Anterior cingulate cortex (tissue), 58 donors: ENCODE data around the gene TTI1.

ENCODE experiments used
- DNase-seq, 58 donors: peaks; one replicate each; lab custom pipeline; 2025; lab: John Stamatoyannopoulos, UW

The TTI1 gene

DNA sequence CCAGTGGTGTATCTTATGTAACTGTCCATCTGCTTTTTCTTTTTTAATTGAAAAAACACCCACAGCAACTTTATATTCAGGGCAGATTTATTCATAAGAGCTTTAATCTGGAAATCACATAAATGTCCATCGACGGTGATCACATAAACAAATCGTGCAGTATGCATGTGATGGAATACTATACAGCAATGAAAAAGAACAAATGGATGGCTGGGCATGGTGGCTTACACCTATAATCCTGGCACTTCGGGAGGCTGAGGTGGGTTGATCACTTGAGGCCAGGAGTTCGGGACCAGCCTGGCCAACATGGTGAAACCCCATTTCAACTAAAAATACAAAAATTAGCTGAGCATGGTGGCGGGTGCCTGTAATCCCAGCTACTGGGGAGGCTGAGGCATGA is 91.3 kb downstream of the TTI1 start:
- no peak for DNase-seq

DNA sequence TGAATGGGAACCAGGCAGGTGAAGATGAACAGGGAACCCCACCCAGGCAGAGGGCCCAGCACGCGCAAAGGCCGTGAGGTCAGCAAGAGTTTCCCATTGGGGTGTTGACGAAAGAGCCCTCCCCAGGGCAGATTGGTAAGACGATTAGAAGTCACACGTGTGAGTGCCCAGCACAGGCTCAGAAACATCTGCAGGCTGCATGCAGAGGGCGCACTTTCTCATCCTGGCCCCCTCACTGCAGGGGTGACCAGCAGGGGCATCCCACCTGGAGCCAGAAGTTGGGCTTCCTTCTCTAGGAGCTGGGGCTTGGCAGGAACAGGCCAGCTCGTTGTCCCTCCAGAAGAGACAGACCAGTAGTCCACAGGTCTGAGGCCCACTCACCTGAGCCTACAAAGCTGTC is 91.9 kb downstream of the TTI1 start:
- no peak for DNase-seq

DNA sequence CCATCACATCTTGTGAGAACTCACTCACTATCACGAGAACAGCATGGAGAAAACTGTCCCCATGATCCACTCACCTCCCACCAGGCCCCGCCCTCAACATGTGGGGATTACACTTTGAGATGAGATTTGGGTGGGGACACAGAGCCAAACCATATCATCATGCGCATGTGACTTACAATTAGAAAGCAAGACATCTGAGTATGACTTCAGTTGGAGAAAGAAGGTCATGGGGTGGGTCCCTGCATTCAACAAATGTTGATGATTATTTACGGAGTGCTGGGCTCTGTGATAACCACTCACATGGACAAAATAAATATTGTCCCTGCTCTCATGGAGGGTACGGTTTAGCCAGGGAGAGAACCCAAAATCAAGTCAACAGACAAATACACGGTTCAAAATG is 92.4 kb downstream of the TTI1 start:
- no peak for DNase-seq

DNA sequence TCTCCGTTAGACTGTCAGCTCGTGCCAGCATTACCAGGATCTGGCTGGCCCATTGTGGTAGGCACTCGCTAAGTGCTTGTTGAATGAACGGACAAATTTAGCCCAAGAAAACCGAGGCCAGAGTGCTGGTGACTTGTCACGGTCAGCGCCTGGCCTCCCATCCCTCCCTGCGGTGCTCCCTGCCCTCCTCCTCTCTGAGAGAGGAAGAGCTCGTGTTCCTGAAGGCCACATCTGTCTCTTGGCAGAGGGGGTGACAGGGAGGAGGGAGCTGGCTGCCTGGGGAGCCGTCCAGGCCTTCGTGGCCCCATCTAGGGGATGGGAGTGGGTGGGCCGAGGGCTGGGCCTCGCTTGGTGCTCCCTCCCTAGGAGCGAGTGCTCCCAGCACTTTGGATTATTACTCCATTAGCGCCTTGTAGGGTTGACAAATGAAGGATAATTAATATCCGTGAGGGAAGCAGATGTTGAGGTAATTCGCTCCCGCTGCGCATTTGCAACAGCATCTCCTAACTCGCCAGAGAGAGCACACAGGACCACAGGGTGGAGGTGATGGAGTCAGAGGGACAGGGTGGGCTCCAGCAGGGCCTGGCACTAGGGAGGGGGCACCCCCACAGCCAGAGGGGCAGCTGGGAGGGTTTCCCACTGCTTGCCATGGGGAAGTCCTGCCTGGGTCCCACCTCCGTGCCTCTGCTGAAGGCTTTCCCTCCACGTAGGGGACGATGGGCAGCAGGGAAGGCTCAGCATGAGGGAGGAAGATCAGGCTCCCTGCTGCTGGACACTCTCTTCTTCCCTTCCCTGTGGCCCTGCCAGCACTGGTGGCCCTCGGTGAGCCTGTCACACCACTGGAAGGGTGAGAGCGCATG is 93.3 kb downstream of the TTI1 start:
- DNase-seq = no peak

DNA sequence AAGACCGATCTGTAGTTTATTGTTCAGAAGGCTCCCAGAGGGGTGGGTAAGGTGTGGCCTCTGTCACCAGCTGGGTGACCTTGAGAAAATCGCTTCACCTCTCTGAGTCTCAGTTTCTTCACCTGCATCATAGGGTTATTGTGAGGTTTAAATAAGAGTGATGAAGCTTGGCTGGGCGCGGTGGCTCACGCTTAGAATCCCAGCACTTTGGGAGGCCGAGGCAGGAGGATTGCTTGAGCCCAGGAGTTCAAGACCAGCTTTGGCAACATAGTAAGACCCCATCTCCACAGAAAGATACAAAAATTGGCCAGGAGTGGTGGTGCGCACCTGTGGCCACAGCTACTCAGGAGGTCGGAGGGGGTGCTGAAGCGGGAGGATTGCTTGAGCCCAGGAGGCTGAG is 94.3 kb downstream of the TTI1 start:
- no peak for DNase-seq

DNA sequence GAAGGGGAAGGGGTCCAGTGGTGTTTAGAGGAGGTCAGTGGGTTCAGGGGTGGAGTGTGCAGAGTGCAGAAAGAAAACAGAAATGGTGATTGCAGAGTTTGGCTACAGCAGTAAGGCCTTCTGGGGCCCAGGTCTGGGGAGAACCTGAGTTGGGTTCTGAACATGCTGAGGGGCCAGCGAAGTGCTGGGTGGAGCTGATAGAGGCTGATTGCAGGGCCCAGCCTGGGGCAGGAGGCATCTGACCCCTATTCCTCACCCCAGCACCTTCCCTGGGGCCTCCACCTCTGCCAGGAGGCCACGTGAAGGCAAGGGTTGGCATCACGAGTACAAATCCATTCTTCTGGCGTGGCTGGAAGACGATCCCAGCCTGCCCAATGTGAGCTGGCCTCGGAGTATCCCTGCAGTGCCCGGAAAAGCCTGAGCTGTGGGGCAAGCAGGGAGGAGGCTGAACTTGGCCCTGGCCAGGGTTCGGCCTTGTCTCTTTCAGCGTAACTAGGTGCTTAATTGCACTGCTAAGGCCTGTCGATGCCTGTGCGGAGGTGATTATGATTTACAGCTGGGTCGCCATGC is 95.0 kb downstream of the TTI1 start:
- no peak for DNase-seq

DNA sequence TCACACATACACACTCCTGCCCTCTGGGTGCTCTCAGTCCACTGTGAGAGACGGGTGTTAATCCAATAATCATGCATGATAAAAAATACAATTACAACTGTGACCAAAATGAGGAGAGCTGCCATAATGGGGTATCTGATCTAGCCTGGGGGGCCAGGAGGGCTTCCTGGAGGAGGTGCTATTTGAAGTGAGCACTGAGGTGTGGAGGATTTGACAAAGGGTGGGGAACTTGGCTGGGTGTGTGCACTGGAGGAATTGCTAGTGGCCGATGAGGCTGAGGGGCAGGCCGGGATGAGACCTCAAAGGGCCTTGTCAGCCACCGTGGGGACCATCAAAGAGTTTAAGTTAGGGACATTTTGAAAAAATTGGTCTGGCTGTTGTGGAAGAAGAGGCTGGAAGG is 95.6 kb downstream of the TTI1 start:
- no peak for DNase-seq

DNA sequence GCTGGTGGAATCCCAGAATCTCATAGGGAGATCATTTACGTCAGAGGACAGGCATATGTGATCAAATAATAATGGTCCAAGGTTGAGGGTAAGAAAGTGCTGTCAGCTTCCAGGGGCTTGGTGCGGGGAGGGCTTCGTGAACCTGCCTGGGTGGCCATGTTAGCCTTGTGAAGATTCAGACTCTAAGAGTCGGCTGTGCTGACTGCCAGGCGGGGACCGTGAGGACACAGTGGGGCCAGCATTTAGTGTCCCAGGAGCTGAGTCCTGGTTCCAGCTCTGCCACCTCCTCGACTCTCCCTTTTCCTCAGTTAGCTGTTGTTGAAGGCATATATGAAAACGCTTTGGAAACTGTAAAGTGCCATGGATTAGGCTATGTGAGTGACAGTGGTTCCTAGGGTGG is 96.8 kb downstream of the TTI1 start:
- DNase-seq = no peak

DNA sequence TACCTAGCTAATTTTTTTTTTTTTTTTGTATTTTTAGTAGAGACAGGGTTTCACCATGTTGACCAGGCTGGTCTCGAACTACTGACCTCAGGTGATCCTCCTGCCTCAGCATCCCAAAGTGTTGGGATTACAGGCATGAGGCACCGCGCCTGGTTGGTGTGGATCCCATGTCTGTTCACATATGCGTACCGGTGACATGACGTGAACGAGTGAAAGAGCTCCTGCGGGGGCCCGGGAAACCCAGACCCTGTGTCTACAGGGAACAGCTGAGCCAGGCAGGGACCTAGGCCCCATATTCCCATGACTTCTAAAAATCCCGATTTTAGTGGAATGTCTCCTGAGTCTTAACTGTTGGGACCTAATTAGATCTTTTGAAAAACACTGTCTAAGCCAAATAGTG is 97.2 kb downstream of the TTI1 start:
- DNase-seq = no peak

DNA sequence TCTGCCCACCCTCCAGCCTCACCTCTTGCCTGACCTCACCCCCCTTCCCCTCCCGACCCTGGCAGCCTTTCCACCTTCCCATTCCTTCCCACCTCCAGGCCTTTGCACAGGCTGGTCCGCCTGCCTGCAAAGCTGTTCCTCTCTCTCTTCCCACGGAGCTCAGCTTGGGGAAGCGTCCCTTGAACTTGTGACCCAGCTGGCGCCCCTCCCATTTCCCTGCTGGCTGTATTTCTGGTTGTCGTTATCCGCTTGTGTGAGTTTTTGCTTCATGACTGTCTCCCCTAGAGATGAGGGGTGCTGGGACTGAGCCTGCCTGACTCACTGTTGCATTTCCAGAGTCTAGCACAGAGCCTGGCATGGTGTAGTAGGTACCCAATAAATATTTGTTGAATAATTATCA is 97.8 kb downstream of the TTI1 start:
- no peak for DNase-seq

DNA sequence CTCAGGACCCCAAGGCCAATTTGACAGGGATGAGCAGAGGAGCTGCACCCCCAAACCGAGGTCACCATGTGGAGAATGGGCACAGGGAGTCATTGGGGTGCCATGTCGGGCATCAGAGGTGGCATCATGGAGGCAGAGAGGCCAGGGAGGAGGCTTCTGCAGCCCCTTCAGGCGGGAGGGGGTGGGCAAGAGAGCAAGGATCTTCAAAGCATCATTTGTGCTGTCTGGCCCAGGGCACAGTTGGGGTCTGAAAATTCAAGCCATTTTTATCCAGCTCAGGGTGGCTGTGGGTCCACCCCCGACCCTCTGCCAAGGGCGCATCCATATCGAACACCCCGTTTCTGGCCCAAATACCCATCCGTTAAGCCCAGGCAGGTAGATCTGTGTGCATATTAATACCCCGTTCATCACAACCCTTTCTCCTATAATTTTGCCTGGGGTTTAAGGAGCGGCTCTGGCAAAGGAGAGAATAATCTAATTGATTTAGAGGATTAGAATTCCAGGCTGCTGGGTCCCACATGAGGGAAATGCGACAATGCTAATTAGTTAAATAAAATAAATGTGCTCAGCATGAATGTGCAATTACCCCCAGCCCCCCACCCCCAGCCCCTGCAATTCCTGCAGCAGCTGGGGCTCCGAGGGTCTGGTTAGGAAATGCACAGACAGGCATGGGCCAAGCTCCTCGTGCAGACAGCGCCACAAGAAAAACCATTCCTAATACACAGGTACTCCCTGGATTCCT is 98.5 kb downstream of the TTI1 start:
- no peak for DNase-seq

DNA sequence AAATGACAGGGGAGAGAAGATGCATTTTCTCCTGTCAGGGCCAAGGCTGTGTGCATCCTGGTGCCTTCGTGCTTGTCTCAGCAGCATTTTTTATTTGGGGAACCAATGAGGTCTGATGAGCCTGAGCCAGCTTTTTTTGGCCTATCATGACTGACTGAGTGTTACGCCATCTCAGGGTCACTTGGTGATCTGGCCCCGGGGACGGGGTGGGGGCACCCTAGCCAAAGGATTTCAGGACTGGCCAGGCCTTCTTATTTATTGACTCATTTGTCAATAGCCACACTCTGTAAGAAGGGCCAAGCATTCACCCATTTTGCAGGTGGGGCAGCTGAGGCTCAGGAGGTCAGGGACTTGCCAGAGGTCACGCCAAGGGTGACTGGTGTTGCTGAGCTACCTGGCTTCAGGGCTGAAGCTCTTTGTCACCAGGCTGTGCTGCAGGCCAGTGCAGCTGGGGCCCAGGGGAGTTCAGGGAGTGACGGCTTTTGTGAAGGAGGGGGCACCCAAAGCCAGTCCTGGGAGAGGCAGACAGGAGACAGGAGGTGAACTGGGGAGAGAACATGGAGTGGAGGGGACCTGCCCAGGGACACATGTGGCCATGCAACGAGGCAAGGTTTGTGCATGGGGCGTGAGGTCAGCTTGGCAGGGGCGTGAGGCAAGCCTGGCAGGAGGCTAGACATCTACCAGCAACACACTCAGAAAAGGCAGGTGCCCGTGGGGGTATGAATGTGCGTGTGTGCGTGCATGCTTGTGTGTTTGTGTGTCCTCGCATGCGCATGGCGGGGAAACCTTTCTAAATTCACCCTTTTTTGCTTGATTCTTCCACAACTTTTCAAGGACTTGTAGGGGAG is 99.2 kb downstream of the TTI1 start:
- DNase-seq = no peak
